Stomach (tissue), 9 donors: ENCODE measurements around the gene HOOK2. TPM values are rescaled to one million over a fixed set of nuclear protein-coding genes. Genes with fewer than 3 reads are reported as not detected.

Experiments
- DNase-seq, 2 donors: peaks; one replicate each; pipeline versions ENCODE4 v3.0.0 to v3.0.0-alpha.2; 2013 to 2019
- H3K27ac ChIP-seq, 5 donors: fragments of 200-600 bp in 4 of 5; sonication (generic) in 4 of 5; one replicate each; pipeline ENCODE4 v1.5.1; 2013 to 2019; ENCODE audit warnings: mild to moderate bottlenecking in 1 of 5, moderate library complexity in 1 of 5
- H3K27me3 ChIP-seq, 3 donors: fragments of 200-600 bp; sonication (generic); one replicate each; pipeline ENCODE4 v1.5.1; 2017 to 2019; ENCODE audit warnings: mixed run types in 1 of 3
- H3K36me3 ChIP-seq, 4 donors: fragments of 200-600 bp; sonication (generic); 1 replicate in 3 of 4; 2 replicates in 1 of 4; pipeline ENCODE4 v1.5.1; 2016 to 2019
- H3K4me1 ChIP-seq, 4 donors: fragments of 200-600 bp; sonication (generic); one replicate each; pipeline ENCODE4 v1.5.1; 2016 to 2019
- H3K4me3 ChIP-seq, 4 donors: fragments of 200-600 bp; sonication (generic) in 3 of 4; one replicate each; pipeline ENCODE4 v1.5.1; 2016 to 2019; ENCODE audit warnings: mild to moderate bottlenecking in 1 of 4
- H3K9me3 ChIP-seq, 4 donors: fragments of 200-600 bp; sonication (generic); one replicate each; pipeline ENCODE4 v1.5.1; 2016 to 2019
- CTCF ChIP-seq, 7 experiments: fragments of 450-650 bp in 4 of 7; fragments of 200-600 bp in 3 of 7; sonication (generic) in 3 of 7; IDR thresholded peaks; one replicate each; pipeline ENCODE4 v1.5.1; 2016 to 2019; ENCODE audit warnings: antibody characterized with exemption in 7 of 7, control low read depth in 2 of 7, mild to moderate bottlenecking in 1 of 7
- EP300 ChIP-seq: sonication (generic); formaldehyde crosslinking; IDR thresholded peaks from one replicate; pipeline ENCODE4 v1.6.1; 2017; ENCODE audit warnings: antibody characterized with exemption
- POLR2A ChIP-seq, 4 donors: fragments of 450-650 bp; IDR thresholded peaks; one replicate each; pipeline ENCODE4 v1.6.1; 2016; ENCODE audit warnings: antibody characterized with exemption in 4 of 4, control low read depth in 2 of 4, mild to moderate bottlenecking in 1 of 4, moderate library complexity in 1 of 4
- POLR2AphosphoS5 ChIP-seq, 3 donors: sonication (generic); formaldehyde crosslinking; IDR thresholded peaks; one replicate each; pipeline ENCODE4 v1.6.1; 2016; ENCODE audit warnings: antibody characterized with exemption in 3 of 3
- WGBS, 5 donors: extraction: QIAGEN DNeasy Blood & Tissue Kit in 3 of 5; methylation state at CpG; one replicate each; pipeline versions ENCODE4 v1.1.5 to v1.1.7; 2013 to 2018; 5-methylcytosine and 5-hydroxymethylcytosine counted together
- intact Hi-C: fragments of 100-400 bp; cut with DNase I; formaldehyde crosslinking; loops from one replicate; pipeline ENCODE4 v1.15.1; 2023; ENCODE audit warnings: low total_unique reads
- polyA plus RNA-seq, 3 donors: library from polyadenylated mRNA; stranded (reverse); fragments of 200-250 nt; gene quantifications; one replicate each; pipeline ENCODE4 v1.2.3, GENCODE V29; 2013
- total RNA-seq, 5 donors: library from RNA; depleted of rRNA; stranded (reverse); fragments of >200 nt; gene quantifications; one replicate each; pipeline versions ENCODE4 v1.1.0 to v1.2.3, GENCODE V29; 2014 to 2016
- donor health status: healthy with polysubstance abuse.
- donor health status: Bipolar disorder and iron deficiency.
- donor health status: healthy.

The HOOK2 gene
- total and polyA plus RNA-seq, 8 donors = 30.1 to 797 (median 70.4) TPM

DNA sequence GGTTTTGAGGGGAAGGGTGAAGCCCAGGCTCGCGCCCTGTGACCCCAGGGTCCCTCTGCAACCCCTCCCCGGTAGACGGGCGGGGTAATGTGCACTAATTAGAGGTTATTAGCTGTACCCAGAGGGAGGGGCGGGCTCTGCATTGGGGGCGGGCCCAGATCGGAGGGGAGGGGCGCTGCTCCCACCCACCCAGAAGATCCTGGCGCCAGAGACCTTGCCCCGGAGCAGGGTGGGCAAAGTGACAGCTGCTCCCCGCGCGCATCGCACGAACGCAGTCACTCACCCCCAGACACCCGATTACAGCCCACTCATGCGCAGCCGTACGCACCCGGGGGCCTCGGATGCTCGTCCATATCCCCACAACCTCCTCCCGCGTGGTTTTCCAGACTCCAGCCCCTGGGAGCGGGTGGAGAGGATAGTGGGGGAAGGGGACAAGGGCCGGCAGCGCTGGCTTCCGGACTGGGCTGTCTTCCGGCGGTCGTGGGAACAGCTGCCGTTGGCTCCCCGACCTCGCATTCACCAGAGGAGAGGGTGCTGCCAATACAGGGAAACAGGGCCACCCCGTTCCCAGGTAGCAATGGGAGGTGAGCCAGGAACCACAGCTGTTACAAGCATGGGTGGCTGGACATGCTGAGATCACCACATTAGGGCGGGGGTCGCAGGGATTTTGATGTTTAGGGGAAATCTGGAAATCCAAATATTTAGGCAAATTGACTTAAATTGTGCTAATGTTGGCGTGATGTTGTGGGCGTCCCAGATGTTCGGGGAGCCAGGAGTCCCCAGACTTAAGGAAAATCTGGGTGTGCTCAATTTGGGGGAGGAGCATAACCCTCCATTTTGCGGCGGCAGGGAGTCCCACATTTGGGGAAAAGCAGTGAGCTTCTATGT, 2.9 kb upstream of the HOOK2 start:
- 1 to 2% (median 2%) methylated on average over 28 to 44 of the region's 44 CpGs for WGBS, 5 donors
- Histone ChIP-seq H3K4me1 (peaks cover 29 to 83% (median 65%) of the 10 kb centered on the region in 4 donors), H3K4me3 (peak overlapping the region; percentile 57 to 68 (median 66)), H3K27me3 (no peaks in the 10 kb centered on the region), H3K36me3 (peaks cover 0 to 5% (median 0%) of the 10 kb centered on the region in 4 donors), H3K27ac (peak overlapping the region; percentile 95 to 100 (median 96)), H3K9me3 (no peaks in the 10 kb centered on the region)
- DNase-seq = peak; percentile 79 to 92
- intact Hi-C loops = no loop called here
- TF ChIP-seq POLR2A (IDR thresholded peaks at IDR 0.05) = peak in 1 of 4 donors; percentile 25
- TF ChIP-seq CTCF (IDR thresholded peaks at IDR 0.05) = no peak
- TF ChIP-seq EP300 = no peak
- peak; percentile 45 to 81 (median 57) for TF ChIP-seq POLR2AphosphoS5 (IDR thresholded peaks at IDR 0.05)

GRCh38 chr19:12777217-12778016, 2.1 kb upstream of the HOOK2 start:
- Histone ChIP-seq H3K4me3 (peak overlapping the region; percentile 57 to 68 (median 66)), H3K9me3 (no peaks in the 10 kb centered on the region), H3K27ac (peak overlapping the region; percentile 95 to 100 (median 96)), H3K36me3 (peaks cover 0 to 5% (median 0%) of the 10 kb centered on the region in 4 donors), H3K4me1 (peaks cover 20 to 75% (median 57%) of the 10 kb centered on the region in 4 donors), H3K27me3 (no peaks in the 10 kb centered on the region)
- 5 to 8% (median 7%) methylated on average over 43 of the region's 43 CpGs for WGBS, 5 donors
- TF ChIP-seq POLR2A (IDR thresholded peaks at IDR 0.05) (no peak), CTCF (IDR thresholded peaks at IDR 0.05) (peak in 5 of 7 experiments; percentile 88 to 97 (median 96)), POLR2AphosphoS5 (IDR thresholded peaks at IDR 0.05) (peak in 2 of 3 donors; percentile 52 to 83), EP300 (no peak)
- intact Hi-C loops = no loop called here
- peak; percentile 81 to 93 for DNase-seq

GRCh38 chr19:12773571-12773970, 1.8 kb downstream of the HOOK2 start:
- H3K4me3 ChIP-seq = no peak overlapping the region
- H3K4me1 ChIP-seq = peaks cover 10 to 47% (median 44%) of the 10 kb centered on the region in 4 donors
- peak in 1 of 2 donors; percentile 34 for DNase-seq
- no peak for TF ChIP-seq EP300
- TF ChIP-seq POLR2AphosphoS5 (IDR thresholded peaks at IDR 0.05) = no peak
- no peak for TF ChIP-seq POLR2A (IDR thresholded peaks at IDR 0.05)
- TF ChIP-seq CTCF (IDR thresholded peaks at IDR 0.05) = no peak
- H3K27ac ChIP-seq = no peak overlapping the region
- H3K9me3 ChIP-seq = no peaks in the 10 kb centered on the region
- H3K27me3 ChIP-seq = no peaks in the 10 kb centered on the region
- intact Hi-C loops = no loop called here
- peaks cover 0 to 29% (median 19%) of the 10 kb centered on the region in 4 donors for H3K36me3 ChIP-seq
- WGBS, 5 donors = 87 to 100% (median 90%) methylated on average over 2 of the region's 2 CpGs

- TF ChIP-seq POLR2AphosphoS5 (IDR thresholded peaks at IDR 0.05) (no peak), EP300 (no peak), POLR2A (IDR thresholded peaks at IDR 0.05) (no peak), CTCF (IDR thresholded peaks at IDR 0.05) (no peak)
- Histone ChIP-seq H3K4me1 (peaks cover 3 to 39% (median 32%) of the 10 kb centered on the region in 4 donors), H3K4me3 (no peak overlapping the region), H3K9me3 (no peaks in the 10 kb centered on the region), H3K36me3 (peaks cover 0 to 37% (median 27%) of the 10 kb centered on the region in 4 donors), H3K27ac (no peak overlapping the region), H3K27me3 (no peaks in the 10 kb centered on the region)
- intact Hi-C loops = no loop called here
- no peak for DNase-seq
- 62 to 75% (median 65%) methylated on average over 4 of the region's 4 CpGs for WGBS, 5 donors
Observed at GRCh38 chr19:12772323-12772722, 3.0 kb downstream of the HOOK2 start.
